ENCODE results near the gene USP7.
A peak's percentile ranks its signal among the peaks of the same experiment; 100 is the strongest.

The USP7 gene

GRCh38 chr16:8949536-8950418 lies 13.9 kb downstream of the USP7 start:
- TF ChIP-seq, protein P1, sequence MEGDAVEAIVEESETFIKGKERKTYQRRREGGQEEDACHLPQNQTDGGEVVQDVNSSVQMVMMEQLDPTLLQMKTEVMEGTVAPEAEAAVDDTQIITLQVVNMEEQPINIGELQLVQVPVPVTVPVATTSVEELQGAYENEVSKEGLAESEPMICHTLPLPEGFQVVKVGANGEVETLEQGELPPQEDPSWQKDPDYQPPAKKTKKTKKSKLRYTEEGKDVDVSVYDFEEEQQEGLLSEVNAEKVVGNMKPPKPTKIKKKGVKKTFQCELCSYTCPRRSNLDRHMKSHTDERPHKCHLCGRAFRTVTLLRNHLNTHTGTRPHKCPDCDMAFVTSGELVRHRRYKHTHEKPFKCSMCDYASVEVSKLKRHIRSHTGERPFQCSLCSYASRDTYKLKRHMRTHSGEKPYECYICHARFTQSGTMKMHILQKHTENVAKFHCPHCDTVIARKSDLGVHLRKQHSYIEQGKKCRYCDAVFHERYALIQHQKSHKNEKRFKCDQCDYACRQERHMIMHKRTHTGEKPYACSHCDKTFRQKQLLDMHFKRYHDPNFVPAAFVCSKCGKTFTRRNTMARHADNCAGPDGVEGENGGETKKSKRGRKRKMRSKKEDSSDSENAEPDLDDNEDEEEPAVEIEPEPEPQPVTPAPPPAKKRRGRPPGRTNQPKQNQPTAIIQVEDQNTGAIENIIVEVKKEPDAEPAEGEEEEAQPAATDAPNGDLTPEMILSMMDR (IDR thresholded peaks at IDR 0.05; ENCODE audit: control extremely low read depth, extremely low read depth, low read depth, missing control alignments), result no peak
- DNase-seq (ENCODE audit: extremely low spot score), result no peak
- CTCF ChIA-PET, result interaction anchor here (1.2 to 9.0 kb wide), 5 partner anchors 11 to 190 kb away, joined by 3 to 109 read pairs (median 3); no protein-coding TSS in a partner anchor
- POLR2A ChIA-PET, result interaction anchor here (0.6 kb wide), 1 partner anchor 10 kb away, joined by 3 read pairs; no protein-coding TSS in a partner anchor

DNA sequence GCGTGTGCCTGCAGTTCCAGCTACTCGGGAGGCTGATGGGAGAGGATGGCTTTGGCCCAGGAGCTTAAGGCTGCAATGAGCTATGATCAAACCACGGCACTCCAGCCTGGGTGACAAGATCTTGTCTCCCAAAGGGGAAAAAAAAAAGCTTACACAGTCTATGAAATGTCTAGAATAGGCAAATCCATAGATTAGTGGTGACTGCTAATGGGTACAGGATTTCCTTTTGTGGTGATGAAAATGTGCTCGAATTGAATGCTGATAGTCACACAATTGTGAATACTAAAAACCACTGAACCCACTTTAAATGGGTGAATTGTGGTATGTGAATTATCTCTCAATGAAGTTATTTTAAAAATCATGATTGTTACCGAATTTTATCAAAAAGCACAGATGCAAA lies 14.9 kb downstream of the USP7 start:
- TF ChIP-seq, protein P1 (IDR thresholded peaks at IDR 0.05; ENCODE audit: control extremely low read depth, extremely low read depth, low read depth, missing control alignments), result no peak
- CTCF ChIA-PET, result interaction anchor here (0.9 to 9.0 kb wide), 4 partner anchors 11 to 191 kb away, joined by 3 to 109 read pairs (median 4); no protein-coding TSS in a partner anchor
- DNase-seq (ENCODE audit: extremely low spot score), result no peak
- POLR2A ChIA-PET, result no interaction called here

GRCh38 chr16:8948069-8948593 lies 15.6 kb downstream of the USP7 start:
- TF ChIP-seq, protein P1 (IDR thresholded peaks at IDR 0.05; ENCODE audit: control extremely low read depth, extremely low read depth, low read depth, missing control alignments), result no peak
- DNase-seq (ENCODE audit: extremely low spot score), result no peak
- CTCF ChIA-PET, result interaction anchor here (0.8 to 9.0 kb wide), 10 partner anchors 9 to 120 kb away, joined by 3 to 109 read pairs (median 4); no protein-coding TSS in a partner anchor
- POLR2A ChIA-PET, result interaction anchor here (1.6 kb wide), 1 partner anchor 143 kb away, joined by 5 read pairs; the partner anchor contains the start of gene HAPSTR1

GRCh38 chr16:8946544-8946943 lies 17.2 kb downstream of the USP7 start:
- CTCF ChIA-PET, result interaction anchor here (1.3 to 9.0 kb wide), 4 partner anchors 9 to 193 kb away, joined by 3 to 109 read pairs (median 9); no protein-coding TSS in a partner anchor
- DNase-seq (ENCODE audit: extremely low spot score), result no peak
- TF ChIP-seq, protein P1 (IDR thresholded peaks at IDR 0.05; ENCODE audit: control extremely low read depth, extremely low read depth, low read depth, missing control alignments), result peak; percentile 23
- POLR2A ChIA-PET, result interaction anchor here (1.6 kb wide), 1 partner anchor 145 kb away, joined by 5 read pairs; the partner anchor contains the start of gene HAPSTR1

GRCh38 chr16:8945626-8946296 lies 17.9 kb downstream of the USP7 start:
- TF ChIP-seq, protein P1 (IDR thresholded peaks at IDR 0.05; ENCODE audit: control extremely low read depth, extremely low read depth, low read depth, missing control alignments), result no peak
- CTCF ChIA-PET, result interaction anchor here (1.2 to 9.0 kb wide), 5 partner anchors 8 to 193 kb away, joined by 3 to 109 read pairs (median 7); no protein-coding TSS in a partner anchor
- DNase-seq (ENCODE audit: extremely low spot score), result no peak
- POLR2A ChIA-PET, result no interaction called here

All from GM10248 (cell line).